K562 (cell line): Measurements from ENCODE around the gene SPRR2E. TPM values are rescaled to one million over a fixed set of nuclear protein-coding genes. Genes with fewer than 3 reads are reported as not detected.

Source experiments
- ATAC-seq: fragments of 200-7000 bp; cut with Tn5 transposase; 3 replicates; pipeline ENCODE4 v1.9.1; 2020; ENCODE audit warnings: moderate library complexity
- Bru-seq: library from RNA; stranded (reverse); fragments of 400-500 nt; gene quantifications from one replicate; lab custom pipeline; 2021; lab: Mats Ljungman, UMichigan
- BruChase-seq, 2 experiments: library from RNA; stranded (reverse); fragments of 400-500 nt; gene quantifications; one replicate each; lab custom pipeline; 2021; lab: Mats Ljungman, UMichigan
- BruUV-seq: library from RNA; stranded (reverse); fragments of 400-500 nt; replicated peaks from 2 replicates; lab custom pipeline; 2021; lab: Mats Ljungman, UMichigan
- CTCF ChIA-PET: fragments of 300-600 bp; formaldehyde crosslinking; extraction: SDS; loops from one replicate; lab custom pipeline; 2021; ENCODE audit warnings: low intra/inter-chr PET ratio; lab: Yijun Ruan, JAX
- POLR2A ChIA-PET: fragments of 300-600, 350-650 bp; sonication (Branson Sonifier 250); formaldehyde crosslinking; extraction: SDS; loops from one replicate; lab custom pipeline; 2021; ENCODE audit warnings: antibody characterized with exemption, inconsistent platforms; lab: Yijun Ruan, JAX
- DNase-seq, 4 experiments: peaks; one replicate each; pipeline versions ENCODE4 v3.0.0 to v3.0.0-alpha.2; 2011 to 2018; ENCODE audit warnings: low spot score in 3 of 4, mixed read lengths in 3 of 4; ENCODE audit errors: extremely low read depth in 1 of 4
- FAIRE-seq: peaks from 2 replicates; lab custom pipeline; 2011; peaks lifted over from hg19 to GRCh38; lab: Jason Lieb, UNC
- H2AFZ ChIP-seq: 2 replicates; pipeline ENCODE4 v1.6.0; 2011; ENCODE audit warnings: low read depth, low read length, control low read depth, inconsistent platforms
- H3K27ac ChIP-seq: fragments of 200-600 bp; 3 replicates; pipeline ENCODE4 v1.8.0; 2011; ENCODE audit warnings: low read depth, mild to moderate bottlenecking, control low read depth, inconsistent platforms, low read length, moderate library complexity, mixed read lengths; ENCODE audit errors: extremely low read depth
- H3K27me3 ChIP-seq, 2 experiments: fragments of 300-600 bp in 1 of 2; 2 replicates in 1 of 2; 3 replicates in 1 of 2; pipeline versions ENCODE4 v1.6.0 to v1.8.0; 2011; ENCODE audit warnings: inconsistent platforms in 2 of 2, low read length in 2 of 2, mild to moderate bottlenecking in 1 of 2, mixed read lengths in 1 of 2, moderate library complexity in 1 of 2; ENCODE audit not compliant: control insufficient read depth in 2 of 2, insufficient read depth in 2 of 2
- H3K36me3 ChIP-seq: fragments of 300-600 bp; 3 replicates; pipeline ENCODE4 v1.8.0; 2011; ENCODE audit warnings: mild to moderate bottlenecking, low read length, inconsistent platforms; ENCODE audit not compliant: control insufficient read depth, insufficient read depth
- H3K4me1 ChIP-seq, 2 experiments: fragments of 200-600 bp in 1 of 2; replicated peaks in 1 of 2; 2 replicates in 1 of 2; 3 replicates in 1 of 2; pipeline versions ENCODE4 v1.5.1 to v1.8.0; 2011; ENCODE audit warnings: inconsistent platforms in 2 of 2, low read length in 2 of 2, mild to moderate bottlenecking in 1 of 2, mixed read lengths in 1 of 2, moderate library complexity in 1 of 2; ENCODE audit not compliant: control insufficient read depth in 2 of 2, insufficient read depth in 2 of 2
- H3K4me2 ChIP-seq: 2 replicates; pipeline ENCODE4 v1.6.1; 2011; ENCODE audit warnings: low read length, control low read depth, inconsistent platforms, mixed read lengths; ENCODE audit not compliant: insufficient read depth
- H3K4me3 ChIP-seq: fragments of 200-600 bp; sonication (generic), shearing (Covaris generic); 2 replicates; pipeline ENCODE4 v1.5.1; 2016; ENCODE audit warnings: control low read depth, inconsistent platforms
- H3K79me2 ChIP-seq: fragments of 200-600 bp; 3 replicates; pipeline ENCODE4 v1.8.0; 2011; ENCODE audit warnings: low read length, inconsistent platforms; ENCODE audit not compliant: control insufficient read depth, insufficient read depth
- H3K9ac ChIP-seq, 2 experiments: 2 replicates each; pipeline versions ENCODE4 v1.6.0 to v1.6.1; 2011; ENCODE audit warnings: low read depth in 2 of 2, low read length in 2 of 2, control low read depth in 1 of 2, inconsistent platforms in 1 of 2, mild to moderate bottlenecking in 1 of 2, mixed read lengths in 1 of 2; ENCODE audit not compliant: insufficient read depth in 1 of 2
- H3K9me1 ChIP-seq: one replicate; pipeline ENCODE4 v1.6.0; 2011; ENCODE audit warnings: inconsistent platforms, mild to moderate bottlenecking, low read length, moderate library complexity; ENCODE audit not compliant: control insufficient read depth, insufficient read depth
- H3K9me3 ChIP-seq: replicated peaks from 2 replicates; pipeline ENCODE4 v1.5.1; 2011; ENCODE audit warnings: low read depth, low read length, inconsistent platforms; ENCODE audit not compliant: control insufficient read depth, insufficient read depth
- H4K20me1 ChIP-seq: replicated peaks from 2 replicates; pipeline ENCODE4 v1.6.1; 2011; ENCODE audit warnings: low read length, inconsistent platforms, mixed read lengths; ENCODE audit not compliant: control insufficient read depth, insufficient read depth
- ASH1L ChIP-seq: fragments of 450-650 bp; IDR thresholded peaks from 2 replicates; pipeline ENCODE4 v1.6.1; 2018; ENCODE audit warnings: borderline replicate concordance, mild to moderate bottlenecking, low read depth; ENCODE audit not compliant: partially characterized antibody
- NEUROD1 ChIP-seq: fragments of 150-350 bp; IDR thresholded peaks from 2 replicates; pipeline ENCODE4 v1.6.1; 2014; ENCODE audit warnings: borderline replicate concordance, low read length, low read depth; ENCODE audit not compliant: partially characterized antibody
- PTTG1 ChIP-seq: fragments of 450-650 bp; IDR thresholded peaks from 2 replicates; pipeline ENCODE4 v1.6.1; 2016; ENCODE audit warnings: low read depth, mild to moderate bottlenecking, missing genetic modification characterization, missing compliant biosample characterization
- RBM39 ChIP-seq: fragments of 200-400 bp; formaldehyde crosslinking; optimal IDR thresholded peaks from 2 replicates; pipeline ENCODE3; 2018; ENCODE audit warnings: low read depth, low read length
- SMARCC2 ChIP-seq: fragments of 450-650 bp; IDR thresholded peaks from 2 replicates; pipeline ENCODE4 v1.6.1; 2017; ENCODE audit warnings: antibody characterized with exemption, moderate library complexity, mild to moderate bottlenecking, low read depth
- THRAP3 ChIP-seq: fragments of 450-650 bp; IDR thresholded peaks from 2 replicates; pipeline ENCODE4 v1.6.1; 2016; ENCODE audit warnings: mild to moderate bottlenecking, inconsistent platforms, borderline replicate concordance
- YBX1 ChIP-seq: fragments of 450-650 bp; IDR thresholded peaks from 2 replicates; pipeline ENCODE4 v1.7.1; 2016; ENCODE audit warnings: mild to moderate bottlenecking
- ZNF24 ChIP-seq: fragments of 450-650 bp; IDR thresholded peaks from 2 replicates; pipeline ENCODE4 v1.6.1; 2016
- ZNF280B ChIP-seq: fragments of 250-450 bp; sonication (Bioruptor Pico); IDR thresholded peaks from 2 replicates; pipeline ENCODE4 v1.5.1; 2021; ENCODE audit warnings: mild to moderate bottlenecking
- ZNF586 ChIP-seq: fragments of 450-650 bp; formaldehyde crosslinking; conservative IDR thresholded peaks from 2 replicates; pipeline ENCODE4 v1.4.0; 2020; ENCODE audit warnings: mild to moderate bottlenecking, moderate library complexity
- in situ Hi-C: fragments of 300-500 bp; cut with MboI; formaldehyde crosslinking; loops from 4 replicates; pipeline ENCODE4 v1.15.0; 2018; ENCODE audit warnings: inconsistent platforms, mixed read lengths
- intact Hi-C: fragments of 100-400 bp; cut with micrococcal nuclease; formaldehyde crosslinking; loops from 2 replicates; pipeline ENCODE4 v1.14.2; 2022
- long read RNA-seq, 3 experiments: library from polyadenylated mRNA in 2 of 3; library from RNA in 1 of 3; unstranded in 2 of 3; stranded (forward) in 1 of 3; transcript quantifications; one replicate each; pipeline ENCODE4 v2.0.0, GENCODE V29; 2019 to 2022
- polyA minus RNA-seq, 3 experiments: library from RNA; depleted of rRNA, polyadenylated mRNA; stranded (reverse); fragments of >200 nt; gene quantifications; 2 replicates each; pipeline ENCODE4 v1.2.3, GENCODE V29; 2011
- polyA plus RNA-seq, 8 experiments: library from polyadenylated mRNA; depleted of rRNA in 4 of 8; stranded (reverse) in 5 of 8; unstranded in 3 of 8; fragments of >200 nt; fragmentation: Nextera tagmentation in 2 of 8; fragmentation: Illumina TruSeq in 1 of 8; extraction: Ambion mirVana in 2 of 8; extraction: Trizol in 1 of 8; gene quantifications; 2 replicates each; pipeline versions ENCODE4 v1.2.1 to v1.2.3, GENCODE V29; 2011 to 2014; ENCODE audit warnings: inconsistent platforms in 1 of 8, missing spikeins in 1 of 8
- total RNA-seq, 7 experiments: library from RNA; depleted of rRNA in 6 of 7; stranded (reverse); fragments of >200 nt in 6 of 7; fragmentation: Illumina TruSeq in 2 of 7; extraction: Trizol in 2 of 7; gene quantifications; 2 replicates each; pipeline versions ENCODE4 v1.2.1 to v1.2.3, GENCODE V29; 2011 to 2021; ENCODE audit warnings: low replicate concordance in 1 of 7
- TF ChIP-seq, protein P1 (sequence below), 2 experiments: fragments of 450-650 bp; IDR thresholded peaks; 2 replicates each; pipeline ENCODE4 v1.6.1; 2018; ENCODE audit warnings: mild to moderate bottlenecking in 2 of 2, low read depth in 1 of 2; ENCODE audit not compliant: partially characterized antibody in 2 of 2

Gene SPRR2E
- not detected in 2 replicates for total RNA-seq (2011; cell fraction: chromatin; rRNA removed; ENCODE audit: low replicate concordance)
- not detected in 2 replicates for total RNA-seq (2011; cell fraction: nucleolus; rRNA removed)
- total RNA-seq (2011; cell fraction: nucleoplasm; rRNA removed) = not detected in 2 replicates
- not detected in 2 replicates for total RNA-seq (2014; rRNA removed)
- not detected in 2 replicates for total RNA-seq (2014; rRNA removed; fragmentation: Illumina TruSeq; extraction: Trizol)
- not detected in 2 replicates for total RNA-seq (2015; rRNA removed; fragmentation: Illumina TruSeq; extraction: Trizol)
- not detected in 2 replicates for total RNA-seq (2021)
- not detected in 2 replicates for polyA plus RNA-seq (2011; rRNA removed)
- not detected in 2 replicates for polyA plus RNA-seq (2011; cell fraction: cytosol; rRNA removed)
- polyA plus RNA-seq (2011; cell fraction: nucleus; rRNA removed) = not detected in 2 replicates
- polyA plus RNA-seq (2012) = not detected in 2 replicates
- not detected in 2 replicates for polyA plus RNA-seq (2014; fragmentation: Illumina TruSeq; extraction: Trizol)
- not detected for polyA plus RNA-seq (2014; fragmentation: Nextera tagmentation; extraction: Ambion mirVana)
- polyA plus RNA-seq (2014; rRNA removed) = not detected in 2 replicates
- polyA minus RNA-seq (2011; rRNA and poly(A)+ RNA removed) = not detected in 2 replicates
- polyA minus RNA-seq (2011; cell fraction: cytosol; rRNA and poly(A)+ RNA removed) = not detected in 2 replicates
- not detected in 2 replicates for polyA minus RNA-seq (2011; cell fraction: nucleus; rRNA and poly(A)+ RNA removed)
- Bru-seq, nascent RNA = percentile 11 among the genes with signal in this experiment
- BruChase-seq, experiment 1, labeled RNA remaining after a 2-hour chase = not detected
- BruChase-seq, experiment 2, labeled RNA remaining after a 6-hour chase = not detected
- long read RNA-seq, experiment 1 = 0 reads
- long read RNA-seq, experiment 2 = 0 reads
- long read RNA-seq, experiment 3 = 0 reads

DNA sequence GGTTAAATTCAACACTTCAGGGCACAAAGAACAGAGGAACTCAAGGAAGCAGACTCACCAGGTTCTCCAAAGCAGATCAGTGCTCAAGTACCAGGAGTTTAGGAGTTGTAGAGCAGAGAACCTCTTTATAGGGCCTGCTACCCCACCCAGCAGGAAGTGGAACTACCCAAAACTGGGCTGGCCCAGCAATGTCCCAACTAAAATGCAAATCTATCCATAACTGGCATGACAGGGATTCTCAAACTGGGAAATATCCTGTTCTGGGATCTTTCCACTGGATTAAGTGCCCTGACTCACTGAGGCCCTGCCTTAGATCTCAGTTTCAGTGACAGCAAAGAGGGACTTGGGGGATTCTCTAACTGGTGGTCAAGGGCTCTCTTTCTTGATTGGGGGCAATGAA is at the start of gene SPRR2E:
SPRR2E (minus strand) TSS at position 101 of the 400 bp plus-strand sequence. CDS start 775 bp downstream, outside the sequence.
- intact Hi-C loops (no loop called here), in situ Hi-C loops (no loop called here)
- no peak for ATAC-seq
- no peak for DNase-seq
- no peak within 1 kb of the TSS for H2AFZ ChIP-seq
- POLR2A ChIA-PET = no interaction called here
- CTCF ChIA-PET = no interaction called here
- H3K79me2 ChIP-seq = no peaks in the 10 kb centered on the region
- H3K4me3 ChIP-seq = no peak within 1 kb of the TSS
- no peak within 1 kb of the TSS for H3K9ac ChIP-seq
- FAIRE-seq = no peak
- no peaks in the 10 kb centered on the region for H4K20me1 ChIP-seq
- no peaks in the 10 kb centered on the region for H3K36me3 ChIP-seq
- no peaks in the 10 kb centered on the region for H3K9me3 ChIP-seq
- H3K27ac ChIP-seq = no peak within 1 kb of the TSS
- H3K4me1 ChIP-seq = no peaks in the 10 kb centered on the region; a peak in 1 of 5 replicates
- BruUV-seq = no TSS peak
- H3K9me1 ChIP-seq = no peaks in the 10 kb centered on the region
- H3K4me2 ChIP-seq = no peak within 1 kb of the TSS
- H3K27me3 ChIP-seq = no peaks in the 10 kb centered on the region
- TF ChIP-seq ASH1L (no peak), ZNF280B (CRISPR knock-in tag) (no peak), RBM39 (no peak), YBX1 (no peak), ZNF24 (no peak), ZNF586 (CRISPR knock-in tag) (no peak), PTTG1 (tag) (no peak), NEUROD1 (no peak), SMARCC2 (no peak), THRAP3 (no peak)
- TF ChIP-seq, protein P1, sequence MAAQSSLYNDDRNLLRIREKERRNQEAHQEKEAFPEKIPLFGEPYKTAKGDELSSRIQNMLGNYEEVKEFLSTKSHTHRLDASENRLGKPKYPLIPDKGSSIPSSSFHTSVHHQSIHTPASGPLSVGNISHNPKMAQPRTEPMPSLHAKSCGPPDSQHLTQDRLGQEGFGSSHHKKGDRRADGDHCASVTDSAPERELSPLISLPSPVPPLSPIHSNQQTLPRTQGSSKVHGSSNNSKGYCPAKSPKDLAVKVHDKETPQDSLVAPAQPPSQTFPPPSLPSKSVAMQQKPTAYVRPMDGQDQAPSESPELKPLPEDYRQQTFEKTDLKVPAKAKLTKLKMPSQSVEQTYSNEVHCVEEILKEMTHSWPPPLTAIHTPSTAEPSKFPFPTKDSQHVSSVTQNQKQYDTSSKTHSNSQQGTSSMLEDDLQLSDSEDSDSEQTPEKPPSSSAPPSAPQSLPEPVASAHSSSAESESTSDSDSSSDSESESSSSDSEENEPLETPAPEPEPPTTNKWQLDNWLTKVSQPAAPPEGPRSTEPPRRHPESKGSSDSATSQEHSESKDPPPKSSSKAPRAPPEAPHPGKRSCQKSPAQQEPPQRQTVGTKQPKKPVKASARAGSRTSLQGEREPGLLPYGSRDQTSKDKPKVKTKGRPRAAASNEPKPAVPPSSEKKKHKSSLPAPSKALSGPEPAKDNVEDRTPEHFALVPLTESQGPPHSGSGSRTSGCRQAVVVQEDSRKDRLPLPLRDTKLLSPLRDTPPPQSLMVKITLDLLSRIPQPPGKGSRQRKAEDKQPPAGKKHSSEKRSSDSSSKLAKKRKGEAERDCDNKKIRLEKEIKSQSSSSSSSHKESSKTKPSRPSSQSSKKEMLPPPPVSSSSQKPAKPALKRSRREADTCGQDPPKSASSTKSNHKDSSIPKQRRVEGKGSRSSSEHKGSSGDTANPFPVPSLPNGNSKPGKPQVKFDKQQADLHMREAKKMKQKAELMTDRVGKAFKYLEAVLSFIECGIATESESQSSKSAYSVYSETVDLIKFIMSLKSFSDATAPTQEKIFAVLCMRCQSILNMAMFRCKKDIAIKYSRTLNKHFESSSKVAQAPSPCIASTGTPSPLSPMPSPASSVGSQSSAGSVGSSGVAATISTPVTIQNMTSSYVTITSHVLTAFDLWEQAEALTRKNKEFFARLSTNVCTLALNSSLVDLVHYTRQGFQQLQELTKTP (IDR thresholded peaks at IDR 0.05; ENCODE audit: low read depth in 1 of 2, partially characterized antibody in 2 of 2) = no peak
